Sigmoid colon (tissue), 4 donors: ENCODE results near the gene EPN3.

ENCODE experiments used
- CTCF ChIP-seq, 4 experiments: fragments of 450-650 bp in 3 of 4; fragments of 200-600 bp in 1 of 4; IDR thresholded peaks; one replicate each; pipeline ENCODE4 v1.5.1; 2016 to 2019; ENCODE audit warnings: antibody characterized with exemption in 4 of 4, mild to moderate bottlenecking in 3 of 4, moderate library complexity in 2 of 4
- EP300 ChIP-seq, 4 donors: sonication (generic); formaldehyde crosslinking; IDR thresholded peaks; one replicate each; pipeline ENCODE4 v1.6.1; 2017; ENCODE audit warnings: antibody characterized with exemption in 4 of 4
- POLR2A ChIP-seq, 2 donors: fragments of 450-650 bp; IDR thresholded peaks; one replicate each; pipeline ENCODE4 v1.6.1; 2016; ENCODE audit warnings: antibody characterized with exemption in 2 of 2, mild to moderate bottlenecking in 2 of 2, moderate library complexity in 2 of 2
- POLR2AphosphoS5 ChIP-seq, 4 donors: sonication (generic); formaldehyde crosslinking; IDR thresholded peaks; one replicate each; pipeline ENCODE4 v1.6.1; 2017; ENCODE audit warnings: antibody characterized with exemption in 4 of 4

GRCh38 chr17:50523208-50523607 is 9.3 kb upstream of the EPN3 start:
- TF ChIP-seq POLR2A (IDR thresholded peaks at IDR 0.05) (no peak), CTCF (IDR thresholded peaks at IDR 0.05) (no peak), EP300 (IDR thresholded peaks at IDR 0.05) (no peak), POLR2AphosphoS5 (IDR thresholded peaks at IDR 0.05) (no peak)
